Activated CD4-positive, alpha-beta T cell treated with anti-CD3 and anti-CD28 coated beads, Interleukin-2, amount 10 ng/mL, durations not matched to agents 7 days and 5 days (primary cell): Measurements from ENCODE around the gene ITPRIP. TPM values are rescaled to one million over a fixed set of nuclear protein-coding genes. Genes with fewer than 3 reads are reported as not detected.
A peak's percentile ranks its signal among the peaks of the same experiment; 100 is the strongest.

Experiments used
- CTCF ChIA-PET: fragments of 350-600 bp; sonication (Branson Sonifier 250); formaldehyde crosslinking; loops from one replicate; lab custom pipeline; 2021; ENCODE audit warnings: antibody characterized with exemption; lab: Charles Lee
- POLR2A ChIA-PET: fragments of 350-600 bp; sonication (Branson Sonifier 250); formaldehyde crosslinking; loops from one replicate; lab custom pipeline; 2021; ENCODE audit warnings: antibody characterized with exemption; lab: Charles Lee
- DNase-seq: peaks from one replicate; pipeline ENCODE4 v3.0.0-alpha.2; 2020
- H3K27ac Mint-ChIP-seq: one replicate; pipeline ENCODE4 v1.8.0; 2021; ENCODE audit warnings: mild to moderate bottlenecking, moderate library complexity, mixed read lengths
- H3K27me3 Mint-ChIP-seq: one replicate; pipeline ENCODE4 v1.8.0; 2021; ENCODE audit warnings: mixed read lengths
- H3K36me3 Mint-ChIP-seq: one replicate; pipeline ENCODE4 v1.8.0; 2021; ENCODE audit warnings: low read depth, mixed read lengths
- H3K4me1 Mint-ChIP-seq: one replicate; pipeline ENCODE4 v1.8.0; 2021; ENCODE audit warnings: mixed read lengths
- H3K4me3 Mint-ChIP-seq: one replicate; pipeline ENCODE4 v1.8.0; 2021; ENCODE audit warnings: mild to moderate bottlenecking, moderate library complexity, mixed read lengths
- H3K9me3 Mint-ChIP-seq: one replicate; pipeline ENCODE4 v1.8.0; 2021; ENCODE audit warnings: mixed read lengths
- total RNA-seq, 2 experiments: library from RNA; stranded (reverse); gene quantifications; one replicate each; pipeline ENCODE4 v1.2.3, GENCODE V29; 2021

Gene ITPRIP, protein sequence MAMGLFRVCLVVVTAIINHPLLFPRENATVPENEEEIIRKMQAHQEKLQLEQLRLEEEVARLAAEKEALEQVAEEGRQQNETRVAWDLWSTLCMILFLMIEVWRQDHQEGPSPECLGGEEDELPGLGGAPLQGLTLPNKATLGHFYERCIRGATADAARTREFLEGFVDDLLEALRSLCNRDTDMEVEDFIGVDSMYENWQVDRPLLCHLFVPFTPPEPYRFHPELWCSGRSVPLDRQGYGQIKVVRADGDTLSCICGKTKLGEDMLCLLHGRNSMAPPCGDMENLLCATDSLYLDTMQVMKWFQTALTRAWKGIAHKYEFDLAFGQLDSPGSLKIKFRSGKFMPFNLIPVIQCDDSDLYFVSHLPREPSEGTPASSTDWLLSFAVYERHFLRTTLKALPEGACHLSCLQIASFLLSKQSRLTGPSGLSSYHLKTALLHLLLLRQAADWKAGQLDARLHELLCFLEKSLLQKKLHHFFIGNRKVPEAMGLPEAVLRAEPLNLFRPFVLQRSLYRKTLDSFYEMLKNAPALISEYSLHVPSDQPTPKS
- total RNA-seq = 10 to 100 TPM; 24.9 to 26.5 TPM

DNA sequence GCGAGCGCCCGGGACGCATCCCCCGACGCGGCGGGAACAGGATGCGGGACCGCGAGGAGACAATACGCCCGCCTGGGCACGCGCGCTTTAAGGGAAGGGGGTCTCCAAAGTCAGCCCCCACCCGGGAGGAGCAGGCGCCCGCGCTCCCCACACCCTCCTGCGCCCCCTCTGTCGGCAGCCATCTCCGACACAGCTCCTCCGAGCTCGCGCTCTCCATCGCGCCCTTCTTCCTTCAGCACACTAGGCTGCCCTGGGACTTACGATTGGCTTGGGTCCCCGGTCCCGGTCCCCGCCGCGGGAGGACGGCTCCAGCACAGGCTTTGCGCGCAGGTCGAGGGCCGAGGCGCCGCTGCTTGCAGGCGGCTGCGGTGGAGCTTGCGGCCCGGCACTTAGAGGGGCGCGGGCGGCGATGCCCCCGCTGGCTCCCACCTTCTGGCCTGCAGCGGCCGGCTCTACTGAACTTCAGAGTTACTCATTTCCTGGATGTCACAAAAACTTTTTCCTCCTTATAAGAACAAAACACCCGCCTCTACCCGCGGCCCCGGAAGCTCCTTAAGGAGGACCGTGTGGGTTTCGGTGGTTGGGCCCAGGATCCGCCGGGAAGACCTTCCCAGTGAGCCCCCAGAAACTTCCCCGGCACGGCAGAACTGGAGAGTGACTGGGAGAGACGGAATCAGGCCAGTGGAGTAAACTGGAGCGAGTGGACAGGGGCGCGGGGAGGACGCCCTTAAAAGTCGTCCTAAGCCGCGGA, at the start of gene ITPRIP:
ITPRIP (minus strand) TSS at position 481 of the 751 bp plus-strand sequence. CDS start 22,414 bp downstream, outside the sequence.
- Mint-ChIP-seq H3K4me3 (peak within 1 kb of the TSS; percentile 98), H3K4me1 (peaks cover 54% of the 10 kb centered on the region), H3K27me3 (peaks cover 5% of the 10 kb centered on the region), H3K9me3 (no peaks in the 10 kb centered on the region), H3K27ac (peak within 1 kb of the TSS; percentile 100), H3K36me3 (peaks cover 21% of the 10 kb centered on the region)
- POLR2A ChIA-PET = interaction anchor here (0.7 to 1.9 kb wide), 2 partner anchors 15 to 32 kb away, joined by 7 read pairs; no protein-coding TSS in a partner anchor
- CTCF ChIA-PET = interaction anchor here (0.6 to 1.9 kb wide), 14 partner anchors 9 to 430 kb away, joined by 3 to 16 read pairs (median 4); partner anchors contain the start of gene CFAP58
- DNase-seq = peak; percentile 75

DNA sequence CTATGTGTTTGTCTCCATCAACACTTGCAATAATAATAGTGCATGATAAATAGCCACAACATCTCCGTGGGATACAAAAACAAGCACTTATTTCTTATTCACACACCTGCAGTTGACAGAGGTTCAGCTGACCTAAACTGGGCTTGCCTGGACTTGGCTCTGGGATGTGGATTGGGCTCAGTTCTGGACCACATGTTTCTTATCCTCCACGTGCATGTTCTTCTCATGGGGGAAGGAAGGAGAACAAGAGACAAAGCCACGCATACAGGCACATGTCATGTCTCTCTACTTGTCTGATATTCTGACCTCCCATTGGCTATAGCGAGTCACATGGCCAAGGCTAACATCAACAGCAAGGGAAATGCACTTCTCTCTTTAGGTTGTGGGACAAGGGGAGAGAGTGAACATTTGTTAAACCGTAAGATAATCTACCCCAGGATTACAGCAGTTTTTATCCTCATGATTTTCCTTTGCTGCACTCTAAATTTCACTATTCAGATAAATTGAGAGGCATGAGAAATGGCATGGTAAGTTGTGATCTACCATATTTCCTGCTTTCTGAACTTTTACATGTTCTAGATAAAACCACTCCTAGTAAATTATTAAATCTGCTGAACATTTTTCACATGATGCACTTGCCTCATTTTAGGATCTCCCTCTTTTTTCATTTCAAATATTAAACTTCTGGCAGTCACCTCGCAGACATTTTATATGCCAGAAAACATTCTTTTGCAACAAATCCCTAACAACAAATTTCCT, 49.0 kb upstream of the ITPRIP start:
- Mint-ChIP-seq H3K9me3 (no peaks in the 10 kb centered on the region), H3K27me3 (peaks cover 27% of the 10 kb centered on the region), H3K27ac (no peak overlapping the region), H3K4me1 (peaks cover 11% of the 10 kb centered on the region), H3K4me3 (no peak overlapping the region), H3K36me3 (no peaks in the 10 kb centered on the region)
- ChIA-PET CTCF (no interaction called here), POLR2A (no interaction called here)
- no peak for DNase-seq

DNA sequence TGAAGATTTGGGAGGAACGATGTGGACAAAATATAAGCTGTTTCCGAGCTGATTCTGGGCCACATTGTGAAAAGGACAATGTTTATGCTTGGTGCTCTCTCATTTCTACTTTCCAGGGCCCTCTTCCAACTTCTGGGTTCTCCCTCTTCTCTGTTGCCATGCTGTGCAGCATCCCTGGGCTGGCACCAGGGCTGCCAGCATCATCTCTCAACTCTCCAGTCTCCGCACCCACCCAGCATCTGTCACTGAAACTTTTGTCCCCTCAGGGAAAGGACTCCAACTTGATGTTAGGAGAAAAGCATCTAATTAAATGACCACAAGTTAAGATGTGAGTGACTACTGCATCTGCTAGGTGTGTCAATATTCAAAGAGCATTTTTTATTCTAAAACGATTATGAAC, 42.1 kb upstream of the ITPRIP start:
- Mint-ChIP-seq H3K27me3 (peaks cover 39% of the 10 kb centered on the region), H3K9me3 (no peaks in the 10 kb centered on the region), H3K4me1 (peaks cover 2% of the 10 kb centered on the region), H3K27ac (no peak overlapping the region), H3K36me3 (no peaks in the 10 kb centered on the region), H3K4me3 (no peak overlapping the region)
- POLR2A ChIA-PET = no interaction called here
- CTCF ChIA-PET = no interaction called here
- DNase-seq = no peak

DNA sequence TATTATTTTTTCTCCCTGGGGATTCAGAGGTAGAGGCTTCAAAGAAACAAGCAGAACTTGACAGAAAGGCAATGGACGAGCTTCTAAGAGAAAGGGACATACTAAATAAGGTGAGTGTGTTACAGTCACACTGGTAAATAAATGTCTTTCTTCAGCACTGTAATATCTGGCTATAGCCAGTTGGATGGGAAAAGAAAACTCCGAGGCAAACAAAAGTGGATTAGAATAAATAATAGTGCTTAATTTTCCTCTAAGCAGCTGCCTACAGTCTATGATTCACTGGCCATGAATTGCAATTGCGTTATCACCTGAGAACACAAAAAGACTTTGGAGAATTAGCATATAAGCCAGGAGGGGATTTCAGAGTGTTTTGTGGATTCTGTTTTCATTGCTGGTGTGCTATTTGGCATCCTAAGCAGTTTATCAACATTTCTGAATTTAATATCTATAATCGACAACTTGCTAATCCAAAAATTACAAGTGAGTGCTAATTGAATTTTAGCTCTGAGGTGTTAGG, 38.6 kb upstream of the ITPRIP start:
- POLR2A ChIA-PET = no interaction called here
- Mint-ChIP-seq H3K4me3 (no peak overlapping the region), H3K36me3 (no peaks in the 10 kb centered on the region), H3K27me3 (peaks cover 36% of the 10 kb centered on the region), H3K4me1 (no peaks in the 10 kb centered on the region), H3K27ac (no peak overlapping the region), H3K9me3 (no peaks in the 10 kb centered on the region)
- CTCF ChIA-PET = interaction anchor here (0.6 kb wide), 1 partner anchor 39 kb away, joined by 4 read pairs; no protein-coding TSS in a partner anchor
- DNase-seq = no peak

DNA sequence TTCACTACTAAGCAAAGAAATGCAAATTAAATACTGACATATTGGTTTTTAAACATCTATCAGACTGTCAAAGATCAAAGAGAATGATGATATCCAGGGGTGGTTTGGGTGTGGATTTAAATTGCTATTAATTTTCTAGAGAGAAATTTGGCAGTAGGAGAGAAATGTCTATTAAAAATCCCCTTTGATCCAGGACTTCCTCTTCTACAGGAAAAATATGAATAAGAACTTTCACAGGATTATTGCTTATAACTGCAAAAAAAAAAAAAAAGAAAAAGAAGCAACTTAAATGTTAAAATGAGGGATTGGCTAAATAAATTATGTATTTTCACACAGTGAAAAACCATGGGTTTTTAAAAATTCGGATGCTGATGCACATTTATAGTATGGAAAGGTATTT, 36.3 kb upstream of the ITPRIP start:
- Mint-ChIP-seq H3K4me3 (no peak overlapping the region), H3K27me3 (peaks cover 39% of the 10 kb centered on the region), H3K9me3 (no peaks in the 10 kb centered on the region), H3K36me3 (no peaks in the 10 kb centered on the region), H3K4me1 (no peaks in the 10 kb centered on the region), H3K27ac (no peak overlapping the region)
- DNase-seq = no peak
- CTCF ChIA-PET = interaction anchor here (0.7 kb wide), 1 partner anchor 158 kb away, joined by 3 read pairs; no protein-coding TSS in a partner anchor
- POLR2A ChIA-PET = no interaction called here

DNA sequence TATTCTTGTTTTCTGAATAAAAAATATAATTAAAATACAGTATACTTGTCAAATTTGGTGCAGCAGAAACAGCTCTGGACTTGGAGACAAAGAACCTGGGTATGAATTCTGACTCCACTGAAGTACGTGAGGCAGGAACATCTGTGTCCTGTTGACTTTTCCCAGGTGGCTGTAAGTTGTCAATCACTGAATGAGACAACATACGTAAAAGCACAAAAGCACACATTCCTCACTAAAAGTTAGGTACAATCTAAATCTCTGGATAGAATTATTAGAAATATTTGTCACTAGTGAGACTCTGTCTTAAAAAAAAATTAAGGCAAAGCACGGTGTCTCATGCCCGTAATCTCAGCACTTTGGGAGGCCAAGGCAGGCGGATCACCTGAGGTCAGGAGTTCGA, 33.5 kb upstream of the ITPRIP start:
- Mint-ChIP-seq H3K4me3 (no peak overlapping the region), H3K27ac (no peak overlapping the region), H3K36me3 (no peaks in the 10 kb centered on the region), H3K4me1 (no peaks in the 10 kb centered on the region), H3K27me3 (peaks cover 30% of the 10 kb centered on the region), H3K9me3 (no peaks in the 10 kb centered on the region)
- ChIA-PET POLR2A (no interaction called here), CTCF (no interaction called here)
- DNase-seq = no peak

DNA sequence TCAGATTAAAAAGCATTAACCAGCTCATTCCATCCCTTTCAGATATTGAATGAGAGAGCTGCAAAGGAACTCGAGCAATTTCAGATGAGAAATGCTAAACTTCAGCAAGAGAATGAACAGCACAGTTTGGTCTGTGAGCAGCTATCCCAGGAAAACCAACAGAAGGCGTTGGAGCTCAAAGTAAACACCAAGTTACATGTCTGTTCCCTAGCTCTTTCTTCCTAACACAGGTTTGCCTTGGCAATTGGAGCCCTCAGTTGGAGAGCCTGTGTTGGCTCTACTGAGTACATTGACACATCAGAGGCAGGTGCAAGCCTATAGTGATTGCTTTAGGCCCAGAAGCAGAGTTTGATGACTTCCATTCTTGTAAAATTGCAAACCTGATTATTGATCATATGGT, 30.1 kb upstream of the ITPRIP start:
- Mint-ChIP-seq H3K9me3 (no peaks in the 10 kb centered on the region), H3K4me3 (no peak overlapping the region), H3K27me3 (peaks cover 26% of the 10 kb centered on the region), H3K4me1 (no peaks in the 10 kb centered on the region), H3K36me3 (no peaks in the 10 kb centered on the region), H3K27ac (no peak overlapping the region)
- no peak for DNase-seq
- ChIA-PET POLR2A (no interaction called here), CTCF (no interaction called here)

DNA sequence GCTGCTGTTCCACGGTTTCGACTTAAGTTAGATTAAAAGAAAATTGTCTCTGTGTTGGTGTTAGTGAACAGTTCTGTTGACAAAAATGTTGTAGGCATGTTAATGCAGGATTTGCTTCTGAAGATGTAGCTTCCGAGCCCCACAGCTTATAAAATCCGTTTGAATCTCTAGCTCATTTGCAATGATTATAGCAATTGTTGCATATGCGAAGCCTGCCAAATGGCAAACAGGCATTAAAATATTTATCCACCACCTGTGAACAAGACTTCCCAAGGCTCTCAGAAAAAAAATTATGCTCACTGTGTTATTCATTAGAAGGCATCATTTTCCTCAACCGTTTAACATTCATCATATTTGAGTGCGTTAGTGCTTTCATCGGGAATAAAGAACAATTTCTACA, 29.6 kb upstream of the ITPRIP start:
- H3K27me3 Mint-ChIP-seq = peaks cover 26% of the 10 kb centered on the region
- H3K9me3 Mint-ChIP-seq = no peaks in the 10 kb centered on the region
- no peak overlapping the region for H3K4me3 Mint-ChIP-seq
- H3K4me1 Mint-ChIP-seq = no peaks in the 10 kb centered on the region
- ChIA-PET CTCF (interaction anchor here (1.1 kb wide), 1 partner anchor 92 kb away, joined by 3 read pairs; no protein-coding TSS in a partner anchor), POLR2A (no interaction called here)
- DNase-seq = no peak
- H3K27ac Mint-ChIP-seq = no peak overlapping the region
- H3K36me3 Mint-ChIP-seq = no peaks in the 10 kb centered on the region

DNA sequence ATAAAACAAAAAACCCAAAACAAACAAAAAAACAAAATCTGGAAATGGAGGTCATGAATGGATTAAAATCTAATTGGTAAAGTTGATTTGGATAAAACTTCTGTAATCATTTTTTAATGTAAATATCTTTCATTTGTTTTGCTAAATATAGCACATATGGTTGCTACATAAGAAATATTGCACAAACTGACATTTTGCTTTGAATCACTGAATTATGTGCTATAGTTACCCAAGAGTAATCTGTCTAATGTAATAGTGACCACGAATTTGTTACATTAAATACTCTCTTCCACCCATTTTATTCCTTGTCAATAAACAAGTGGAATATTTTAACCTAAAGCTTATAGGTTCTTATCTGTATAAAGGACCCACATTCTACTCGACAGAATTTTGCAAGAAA, 21.5 kb upstream of the ITPRIP start:
- POLR2A ChIA-PET = no interaction called here
- CTCF ChIA-PET = no interaction called here
- no peak overlapping the region for H3K27ac Mint-ChIP-seq
- peaks cover 15% of the 10 kb centered on the region for H3K27me3 Mint-ChIP-seq
- peaks cover 6% of the 10 kb centered on the region for H3K4me1 Mint-ChIP-seq
- no peak overlapping the region for H3K4me3 Mint-ChIP-seq
- no peaks in the 10 kb centered on the region for H3K36me3 Mint-ChIP-seq
- DNase-seq = no peak
- peaks cover 9% of the 10 kb centered on the region for H3K9me3 Mint-ChIP-seq

DNA sequence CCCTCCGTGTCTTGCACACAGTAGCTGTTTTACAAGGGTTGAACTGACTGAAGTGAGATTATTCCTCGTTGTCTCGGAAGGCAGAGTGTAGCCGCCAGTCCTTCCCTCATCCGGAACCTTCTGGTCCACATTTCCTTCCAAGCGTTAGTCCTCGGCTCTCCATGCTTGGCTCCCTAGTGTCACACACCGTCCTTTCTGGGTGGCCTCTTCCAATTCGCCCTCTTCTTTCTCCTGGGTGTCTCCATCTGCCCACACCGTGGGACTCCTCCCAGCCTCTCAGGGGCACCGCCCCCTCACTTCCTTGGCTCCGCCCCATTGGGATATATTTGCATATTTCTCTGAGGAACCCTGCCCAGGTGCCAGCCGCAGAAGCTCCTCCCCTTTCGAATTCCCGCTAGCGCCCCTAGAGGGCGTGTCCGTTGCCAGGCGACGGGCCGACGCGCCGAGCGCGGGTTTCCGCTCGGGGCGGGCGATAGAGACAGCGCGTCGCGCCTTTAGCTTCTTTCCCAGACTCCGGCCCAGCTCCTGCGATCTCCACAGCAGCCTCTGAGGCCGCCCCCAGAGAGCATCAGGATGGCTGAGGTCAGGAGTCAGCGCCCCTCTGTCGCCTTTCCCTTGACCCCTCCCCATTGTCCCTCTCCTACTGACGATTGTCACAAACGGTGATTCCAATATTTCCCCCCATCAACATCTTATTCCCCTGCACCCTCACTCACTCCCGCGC, 15.2 kb upstream of the ITPRIP start, which contains the start of gene CFAP58:
CFAP58 (plus strand) TSS at position 509 of the 724 bp plus-strand sequence; CDS start at position 574, 65 bp downstream.
- peak; percentile 92 for DNase-seq
- Mint-ChIP-seq H3K4me3 (peak within 1 kb of the TSS; percentile 34), H3K27me3 (no peaks in the 10 kb centered on the region), H3K9me3 (no peaks in the 10 kb centered on the region), H3K4me1 (no peaks in the 10 kb centered on the region), H3K36me3 (no peaks in the 10 kb centered on the region), H3K27ac (peak within 1 kb of the TSS; percentile 51)
- POLR2A ChIA-PET = interaction anchor here (1.0 kb wide), 1 partner anchor 16 kb away, joined by 7 read pairs; no protein-coding TSS in a partner anchor
- CTCF ChIA-PET = interaction anchor here (0.5 to 6.0 kb wide), 22 partner anchors 11 to 377 kb away, joined by 3 to 47 read pairs (median 6); partner anchors contain the start of genes GSTO1 and ITPRIP

DNA sequence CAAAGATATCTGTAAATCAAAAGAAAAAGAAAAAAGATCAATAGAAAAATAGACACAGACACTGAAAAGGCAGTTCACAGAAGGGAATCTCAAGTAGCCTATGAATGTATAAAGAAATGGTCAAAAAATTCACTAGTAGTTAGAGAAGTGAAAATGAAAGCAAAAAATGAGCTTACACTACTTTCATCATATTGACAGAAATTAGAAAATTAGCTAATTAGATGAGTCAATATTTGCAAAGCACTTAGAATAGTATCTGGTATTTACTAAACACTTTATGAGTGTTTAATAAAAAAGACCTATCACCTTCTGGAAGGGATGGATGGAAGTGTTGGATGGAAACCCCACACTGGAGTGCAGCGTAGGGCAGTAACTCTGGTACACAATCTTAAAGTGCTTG, 13.7 kb upstream of the ITPRIP start:
- H3K27me3 Mint-ChIP-seq = no peaks in the 10 kb centered on the region
- H3K27ac Mint-ChIP-seq = peak overlapping the region; percentile 51
- CTCF ChIA-PET = interaction anchor here (0.9 to 6.0 kb wide), 14 partner anchors 10 to 97 kb away, joined by 3 to 47 read pairs (median 12); partner anchors contain the start of genes GSTO1 and ITPRIP
- H3K4me3 Mint-ChIP-seq = peak overlapping the region; percentile 34
- no peak for DNase-seq
- POLR2A ChIA-PET = no interaction called here
- peaks cover 1% of the 10 kb centered on the region for H3K36me3 Mint-ChIP-seq
- no peaks in the 10 kb centered on the region for H3K9me3 Mint-ChIP-seq
- peaks cover 2% of the 10 kb centered on the region for H3K4me1 Mint-ChIP-seq
